Urinary bladder (tissue), 4 donors: ENCODE measurements around the gene LRIT2. TPM values are rescaled to one million over a fixed set of nuclear protein-coding genes. Genes with fewer than 3 reads are reported as not detected.

Source experiments
- DNase-seq: peaks from one replicate; pipeline ENCODE4 v3.0.0-alpha.2; 2015; ENCODE audit errors: extremely low spot score
- H3K27ac ChIP-seq: one replicate; pipeline ENCODE4 v1.5.1; 2013; ENCODE audit warnings: low read depth, mild to moderate bottlenecking, moderate library complexity
- H3K36me3 ChIP-seq: one replicate; pipeline ENCODE4 v1.6.1; 2013; ENCODE audit warnings: mild to moderate bottlenecking, moderate library complexity; ENCODE audit not compliant: insufficient read depth
- H3K4me1 ChIP-seq: one replicate; pipeline ENCODE4 v1.6.1; 2013; ENCODE audit warnings: mild to moderate bottlenecking, moderate library complexity; ENCODE audit not compliant: insufficient read depth
- H3K4me3 ChIP-seq: one replicate; pipeline ENCODE4 v1.5.1; 2013; ENCODE audit warnings: low read depth, low read length
- WGBS: extraction: QIAGEN DNeasy Blood & Tissue Kit; methylation state at CpG from one replicate; pipeline ENCODE4 v1.1.7; 2013; 5-methylcytosine and 5-hydroxymethylcytosine counted together
- polyA plus RNA-seq: library from polyadenylated mRNA; stranded (reverse); fragments of 200-250 nt; gene quantifications from one replicate; pipeline ENCODE4 v1.2.3, GENCODE V29; 2013
- total RNA-seq: library from RNA; depleted of rRNA; stranded (reverse); fragments of >200 nt; gene quantifications from one replicate; pipeline ENCODE4 v1.2.3, GENCODE V29; 2014
- donor health status: healthy with polysubstance abuse.
- donor health status: healthy.

LRIT2 gene
- total and polyA plus RNA-seq, 2 donors, result not detected

DNA sequence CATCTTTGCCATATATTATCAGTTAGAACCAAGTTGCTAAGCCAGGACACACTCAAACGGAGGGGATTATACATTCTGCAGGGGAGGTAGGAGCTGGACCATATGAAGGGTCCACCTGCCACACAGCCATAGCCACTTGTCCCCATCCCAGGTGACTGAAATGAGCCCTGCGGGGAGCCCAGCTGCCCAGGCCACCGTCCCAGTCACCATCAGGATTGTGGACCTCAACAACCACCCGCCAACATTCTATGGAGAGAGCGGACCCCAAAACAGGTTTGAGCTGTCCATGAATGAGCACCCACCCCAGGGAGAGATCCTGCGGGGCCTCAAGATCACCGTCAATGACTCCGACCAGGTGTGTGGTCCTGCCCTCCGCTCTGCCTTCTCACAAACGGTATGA, 17.3 kb downstream of the LRIT2 start:
- Histone ChIP-seq H3K4me3 (no peak overlapping the region), H3K4me1 (no peaks in the 10 kb centered on the region), H3K27ac (no peak overlapping the region), H3K36me3 (no peaks in the 10 kb centered on the region)
- DNase-seq, result no peak
- 84% methylated on average over 10 of the region's 10 CpGs for WGBS

DNA sequence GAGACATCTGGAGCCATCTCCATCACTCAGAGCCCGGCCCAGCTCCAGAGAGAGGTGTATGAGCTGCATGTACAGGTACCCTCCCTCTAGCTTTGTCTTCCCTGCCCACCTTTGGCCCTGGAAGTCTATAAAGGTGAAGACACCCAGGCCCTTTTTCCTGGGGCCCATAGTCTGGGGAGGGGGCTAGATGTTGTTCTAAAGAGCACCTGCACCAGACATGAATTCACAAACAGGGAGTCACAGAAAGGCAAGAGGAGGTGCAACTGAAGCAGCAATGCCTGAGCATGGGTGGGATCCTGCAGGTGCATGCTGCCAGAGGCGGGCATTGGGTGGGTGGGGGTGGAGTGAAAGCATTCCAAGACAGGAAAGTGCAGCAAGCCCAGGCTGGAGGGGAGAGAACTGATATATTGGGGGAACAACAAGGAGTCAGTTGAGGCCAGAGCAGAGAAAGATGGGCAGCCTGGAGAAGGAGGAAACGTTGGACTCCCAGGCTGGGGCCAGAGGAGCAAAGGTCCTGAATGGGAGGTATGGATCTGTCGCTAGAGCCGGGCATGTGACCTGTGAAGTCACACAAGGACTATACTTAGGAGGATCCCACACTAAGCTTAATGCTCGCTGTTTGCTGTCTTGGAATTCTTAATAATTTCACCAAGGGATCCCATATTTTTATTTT, 19.4 kb downstream of the LRIT2 start:
- Histone ChIP-seq H3K36me3 (no peaks in the 10 kb centered on the region), H3K27ac (no peak overlapping the region), H3K4me3 (no peak overlapping the region), H3K4me1 (no peaks in the 10 kb centered on the region)
- no peak for DNase-seq
- 68% methylated on average over 6 of the region's 6 CpGs for WGBS

GRCh38 chr10:84205049-84205852, 20.1 kb downstream of the LRIT2 start:
- no peak overlapping the region for H3K27ac ChIP-seq
- H3K36me3 ChIP-seq, result no peaks in the 10 kb centered on the region
- no peak for DNase-seq
- WGBS, result 35% methylated on average over 8 of the region's 8 CpGs
- H3K4me1 ChIP-seq, result no peaks in the 10 kb centered on the region
- no peak overlapping the region for H3K4me3 ChIP-seq

DNA sequence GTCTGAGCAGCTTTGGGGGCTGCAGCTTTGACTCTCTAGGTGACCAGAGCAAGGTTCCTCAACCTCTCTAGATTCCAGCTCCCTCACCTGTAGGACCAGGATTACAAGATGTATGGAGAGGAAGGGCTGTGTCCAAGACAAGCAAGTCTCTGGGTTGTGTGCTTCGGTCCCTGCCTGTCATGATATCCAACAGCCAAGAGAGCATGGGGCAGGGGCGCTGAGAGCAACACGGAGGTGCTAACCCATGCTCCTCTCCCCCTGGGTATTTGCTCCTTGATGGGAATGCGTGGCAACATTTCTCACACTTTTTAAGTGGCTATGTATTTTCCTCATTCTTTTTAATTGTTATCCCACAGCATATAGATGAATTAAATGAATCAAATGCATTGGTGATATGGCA, 20.7 kb downstream of the LRIT2 start:
- WGBS, result 92% methylated on average over 4 of the region's 4 CpGs
- no peak for DNase-seq

DNA sequence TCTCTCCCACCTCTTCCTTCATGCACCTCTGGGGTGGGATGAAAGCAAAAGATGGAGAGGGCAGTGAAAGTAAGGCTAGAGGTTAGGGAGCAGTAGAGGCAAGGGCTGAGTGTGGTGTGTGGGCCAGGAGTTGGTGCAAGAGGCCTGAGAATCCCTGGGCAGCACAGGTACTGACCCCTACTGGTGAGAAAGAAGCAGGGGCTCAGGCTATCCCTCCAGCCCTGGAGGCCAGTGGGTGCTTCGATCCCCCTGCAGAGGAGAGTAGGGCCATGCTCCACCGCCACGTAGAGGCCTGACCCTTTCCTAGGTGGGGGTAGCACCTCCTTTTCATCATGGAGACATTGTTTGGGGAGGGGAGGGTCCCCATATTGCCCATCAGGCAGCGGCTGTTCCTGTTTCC, 21.2 kb downstream of the LRIT2 start:
- WGBS, result 84% methylated on average over 4 of the region's 4 CpGs

More for the DNA sequence above, 20.7 kb downstream of the LRIT2 start:
- no peaks in the 10 kb centered on the region for H3K4me1 ChIP-seq
- no peak overlapping the region for H3K4me3 ChIP-seq
- H3K27ac ChIP-seq, result no peak overlapping the region
- no peaks in the 10 kb centered on the region for H3K36me3 ChIP-seq

GRCh38 chr10:84202349-84202748, 23.0 kb downstream of the LRIT2 start:
- no peak for DNase-seq
- Histone ChIP-seq H3K4me3 (no peak overlapping the region), H3K36me3 (no peaks in the 10 kb centered on the region), H3K27ac (no peak overlapping the region), H3K4me1 (no peaks in the 10 kb centered on the region)
- WGBS, result 82% methylated on average over 5 of the region's 5 CpGs

More for the DNA sequence above, 21.2 kb downstream of the LRIT2 start:
- H3K27ac ChIP-seq, result no peak overlapping the region
- no peak overlapping the region for H3K4me3 ChIP-seq
- H3K4me1 ChIP-seq, result no peaks in the 10 kb centered on the region
- no peak for DNase-seq
- no peaks in the 10 kb centered on the region for H3K36me3 ChIP-seq

- WGBS, result 84% methylated on average over 11 of the region's 11 CpGs
- Histone ChIP-seq H3K4me3 (no peak overlapping the region), H3K4me1 (no peaks in the 10 kb centered on the region), H3K36me3 (no peaks in the 10 kb centered on the region), H3K27ac (no peak overlapping the region)
- no peak for DNase-seq
Measured at GRCh38 chr10:84201682-84202081, 23.7 kb downstream of the LRIT2 start.

DNA sequence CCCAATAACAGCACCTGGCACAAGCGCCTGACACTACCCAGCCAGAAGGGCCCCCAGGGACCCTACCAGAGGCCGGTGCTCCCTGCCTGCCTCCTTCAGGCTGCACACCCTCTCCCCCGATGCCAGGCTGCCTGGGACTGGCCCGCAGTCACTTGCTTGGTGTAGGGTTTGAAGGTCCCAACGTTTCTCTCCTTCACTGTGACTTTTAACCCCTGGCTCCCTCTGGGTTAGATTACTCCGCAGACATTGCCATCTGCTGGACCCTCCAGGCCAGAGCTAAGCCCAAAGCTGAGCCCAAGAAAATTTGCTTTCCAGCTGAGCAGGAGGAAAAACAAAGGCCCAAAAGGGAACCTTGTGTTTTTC, 24.1 kb downstream of the LRIT2 start:
- H3K36me3 ChIP-seq, result no peaks in the 10 kb centered on the region
- DNase-seq, result no peak
- WGBS, result 54% methylated on average over 6 of the region's 6 CpGs

GRCh38 chr10:84200537-84201243, 24.7 kb downstream of the LRIT2 start:
- WGBS, result 66% methylated on average over 11 of the region's 11 CpGs
- H3K27ac ChIP-seq, result no peak overlapping the region
- no peak for DNase-seq
- no peaks in the 10 kb centered on the region for H3K36me3 ChIP-seq
- H3K4me1 ChIP-seq, result no peaks in the 10 kb centered on the region
- H3K4me3 ChIP-seq, result no peak overlapping the region

More for the DNA sequence above, 24.1 kb downstream of the LRIT2 start:
- H3K27ac ChIP-seq, result no peak overlapping the region
- no peak overlapping the region for H3K4me3 ChIP-seq
- no peaks in the 10 kb centered on the region for H3K4me1 ChIP-seq

DNA sequence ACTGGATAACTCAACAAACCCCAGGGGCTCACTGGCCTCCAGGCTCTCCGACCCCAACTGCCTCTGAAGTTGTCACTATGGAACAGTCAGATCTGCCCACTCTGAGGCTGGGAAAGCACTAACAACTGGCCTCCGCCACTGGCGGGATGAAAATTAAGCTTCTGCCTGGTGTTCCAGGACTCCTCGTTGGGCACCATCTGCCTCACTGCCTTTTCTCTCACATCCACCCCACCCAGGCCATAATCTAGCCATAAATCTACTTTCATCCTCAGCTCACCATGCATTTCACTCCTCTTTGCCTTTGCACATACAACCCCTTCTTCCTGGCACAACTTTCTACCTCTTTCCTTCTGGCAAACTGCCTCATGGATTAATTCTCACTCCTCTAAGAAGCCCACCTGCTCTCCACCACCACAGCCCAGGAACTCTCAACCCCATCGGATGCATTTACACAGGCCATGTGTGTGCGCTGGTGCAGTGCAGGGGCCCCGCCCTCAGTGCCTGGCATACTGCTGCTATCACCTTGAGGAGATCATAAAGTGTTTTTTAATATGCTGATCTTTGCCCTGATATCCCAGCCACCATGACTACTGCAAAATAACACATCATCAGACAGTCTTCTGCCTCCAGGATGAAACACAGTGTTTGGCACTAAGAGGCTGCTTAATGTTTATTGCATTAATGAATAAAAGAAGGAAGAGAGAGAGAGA, 27.0 kb downstream of the LRIT2 start:
- no peak overlapping the region for H3K4me3 ChIP-seq
- no peaks in the 10 kb centered on the region for H3K4me1 ChIP-seq
- no peak overlapping the region for H3K27ac ChIP-seq
- no peak for DNase-seq
- H3K36me3 ChIP-seq, result no peaks in the 10 kb centered on the region
- WGBS, result 74% methylated on average over 7 of the region's 7 CpGs

DNA sequence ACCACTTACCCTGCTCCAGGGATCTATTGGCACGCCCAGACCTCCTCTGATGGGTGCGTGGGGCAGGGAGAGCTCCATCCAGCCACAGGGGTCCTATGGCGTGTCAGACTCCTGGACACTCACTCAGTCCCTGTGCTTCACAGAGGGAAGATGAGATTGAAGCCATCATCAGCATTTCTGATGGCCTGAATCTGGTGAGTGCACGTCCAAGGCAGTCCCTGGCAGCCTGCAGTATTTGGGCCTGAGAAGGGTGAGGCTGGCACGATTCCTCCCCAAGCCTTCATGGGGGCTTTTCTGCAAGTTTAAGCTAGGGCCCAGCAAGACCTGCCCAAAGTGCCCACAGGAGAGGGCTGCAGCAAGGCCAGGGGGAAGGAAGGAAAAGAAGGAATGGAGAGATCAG, 27.7 kb downstream of the LRIT2 start:
- 79% methylated on average over 5 of the region's 5 CpGs for WGBS
- no peaks in the 10 kb centered on the region for H3K36me3 ChIP-seq
- no peak for DNase-seq
- no peaks in the 10 kb centered on the region for H3K4me1 ChIP-seq
- H3K4me3 ChIP-seq, result no peak overlapping the region
- no peak overlapping the region for H3K27ac ChIP-seq

GRCh38 chr10:84196941-84197340, 28.4 kb downstream of the LRIT2 start:
- H3K36me3 ChIP-seq, result no peaks in the 10 kb centered on the region
- no peaks in the 10 kb centered on the region for H3K4me1 ChIP-seq
- H3K27ac ChIP-seq, result no peak overlapping the region
- DNase-seq, result no peak
- H3K4me3 ChIP-seq, result no peak overlapping the region
- WGBS, result 78% methylated on average over 5 of the region's 5 CpGs

DNA sequence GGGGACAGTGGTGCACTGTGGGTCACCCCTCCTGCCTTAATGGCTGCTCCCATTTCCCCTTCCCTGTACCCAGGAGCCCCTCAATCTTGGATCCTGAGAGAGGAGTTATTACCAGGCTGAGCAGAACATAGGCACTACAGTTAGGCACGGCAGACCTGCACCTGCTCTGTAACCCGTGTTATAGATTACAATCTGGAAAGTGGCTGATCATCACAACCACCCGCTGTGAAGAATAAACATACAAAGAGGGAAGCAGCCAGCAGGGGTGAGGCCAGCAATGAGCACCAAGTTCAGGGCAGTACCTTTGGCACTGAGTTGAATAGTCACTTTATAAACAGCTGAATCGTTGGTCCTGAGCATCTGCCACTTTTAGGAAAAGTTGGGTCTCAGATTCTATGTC, 29.3 kb downstream of the LRIT2 start:
- Histone ChIP-seq H3K36me3 (no peaks in the 10 kb centered on the region), H3K4me1 (no peaks in the 10 kb centered on the region), H3K27ac (no peak overlapping the region), H3K4me3 (no peak overlapping the region)
- DNase-seq, result no peak
- 31% methylated on average over 4 of the region's 4 CpGs for WGBS
